K562 (cell line): ENCODE results near the gene HDGFL2. TPM values are rescaled to one million over a fixed set of nuclear protein-coding genes. Genes with fewer than 3 reads are reported as not detected.
A peak's percentile ranks its signal among the peaks of the same experiment; 100 is the strongest.

Experiments used
- ASH1L ChIP-seq: fragments of 450-650 bp; IDR thresholded peaks from 2 replicates; pipeline ENCODE4 v1.6.1; 2018; ENCODE audit warnings: borderline replicate concordance, mild to moderate bottlenecking, low read depth; ENCODE audit not compliant: partially characterized antibody
- ATF7 ChIP-seq: fragments of 450-650 bp; IDR thresholded peaks from 2 replicates; pipeline ENCODE4 v1.7.1; 2014; ENCODE audit warnings: mild to moderate bottlenecking, moderate library complexity
- CBFA2T3 ChIP-seq: fragments of 450-650 bp; IDR thresholded peaks from 2 replicates; pipeline ENCODE4 v1.6.1; 2017
- CHD2 ChIP-seq: IDR thresholded peaks from 2 replicates; pipeline ENCODE4 v1.6.1; 2011; ENCODE audit warnings: low read depth, low read length
- EGR1 ChIP-seq: fragments of 450-650 bp; conservative IDR thresholded peaks from 2 replicates; pipeline ENCODE4 v1.6.1; 2017; ENCODE audit warnings: mild to moderate bottlenecking
- EP300 ChIP-seq: IDR thresholded peaks from 2 replicates; pipeline ENCODE4 v1.6.1; 2012; ENCODE audit warnings: low read length, improper control_type of control experiment
- ETV6 ChIP-seq, 3 experiments: fragments of 150-350 bp in 1 of 3; sonication (generic) in 1 of 3; formaldehyde crosslinking in 1 of 3; IDR thresholded peaks; 2 replicates each; pipeline versions ENCODE4 v1.6.1 to v1.8.0; 2014 to 2022; ENCODE audit warnings: borderline replicate concordance in 2 of 3, low read depth in 2 of 3, antibody characterized with exemption in 1 of 3, low read length in 1 of 3, mild to moderate bottlenecking in 1 of 3, missing genetic modification reagents in 1 of 3
- HDAC2 ChIP-seq: fragments of 450-650 bp; IDR thresholded peaks from 2 replicates; pipeline ENCODE4 v1.6.1; 2016; ENCODE audit warnings: mild to moderate bottlenecking
- KLF13 ChIP-seq: fragments of 450-650 bp; IDR thresholded peaks from 2 replicates; pipeline ENCODE4 v1.6.1; 2016; ENCODE audit warnings: missing genetic modification characterization, low read depth, mild to moderate bottlenecking, missing compliant biosample characterization, moderate library complexity, borderline replicate concordance
- LEF1 ChIP-seq: fragments of 450-650 bp; IDR thresholded peaks from 2 replicates; pipeline ENCODE4 v1.6.1; 2016; ENCODE audit warnings: mild to moderate bottlenecking
- MYC ChIP-seq, 2 experiments: fragments of 250-450 bp in 1 of 2; sonication (Bioruptor Pico) in 1 of 2; IDR thresholded peaks; 2 replicates each; pipeline versions ENCODE4 v1.5.1 to v1.6.1; 2012 to 2021; ENCODE audit warnings: low read depth in 2 of 2, borderline replicate concordance in 1 of 2, improper control_type of control experiment in 1 of 2, low read length in 1 of 2, mild to moderate bottlenecking in 1 of 2, moderate library complexity in 1 of 2
- NCOA1 ChIP-seq: fragments of 450-650 bp; IDR thresholded peaks from 2 replicates; pipeline ENCODE4 v1.6.1; 2016; ENCODE audit warnings: low read depth
- NR2C1 ChIP-seq, 2 experiments: fragments of 450-650 bp; IDR thresholded peaks; 2 replicates each; pipeline ENCODE4 v1.6.1; 2017; ENCODE audit warnings: mild to moderate bottlenecking in 2 of 2, antibody characterized with exemption in 1 of 2, inconsistent platforms in 1 of 2, missing compliant biosample characterization in 1 of 2, missing genetic modification characterization in 1 of 2
- PHF20 ChIP-seq: fragments of 450-650 bp; IDR thresholded peaks from 2 replicates; pipeline ENCODE4 v1.6.1; 2018; ENCODE audit not compliant: partially characterized antibody
- POLR2A ChIP-seq: fragments of 450-650 bp; conservative IDR thresholded peaks from 2 replicates; pipeline ENCODE4 v1.6.1; 2016
- RBBP5 ChIP-seq: fragments of 200-600 bp; sonication (generic); IDR thresholded peaks from 2 replicates; pipeline ENCODE4 v1.6.1; 2012; ENCODE audit warnings: borderline replicate concordance, mild to moderate bottlenecking, low read length, control low read depth, inconsistent platforms; ENCODE audit not compliant: insufficient read depth, poor library complexity, severe bottlenecking
- SMAD4 ChIP-seq: fragments of 250-450 bp; sonication (Bioruptor Pico); conservative IDR thresholded peaks from 2 replicates; pipeline ENCODE4 v1.8.0; 2021; ENCODE audit warnings: inconsistent platforms, mild to moderate bottlenecking, moderate library complexity
- SMC3 ChIP-seq: conservative IDR thresholded peaks from 2 replicates; pipeline ENCODE4 v1.6.1; 2011; ENCODE audit warnings: low read depth, low read length, improper control_type of control experiment; ENCODE audit not compliant: insufficient read depth
- TAF7 ChIP-seq: fragments of 450-650 bp; IDR thresholded peaks from 2 replicates; pipeline ENCODE4 v1.6.1; 2016; ENCODE audit warnings: missing genetic modification characterization, missing compliant biosample characterization
- TFAM ChIP-seq: fragments of 250-450 bp; sonication (Bioruptor Pico); conservative IDR thresholded peaks from 2 replicates; pipeline ENCODE4 v1.5.0; 2021; ENCODE audit warnings: mild to moderate bottlenecking, moderate library complexity
- ZEB2 ChIP-seq: fragments of 450-650 bp; IDR thresholded peaks from 2 replicates; pipeline ENCODE4 v1.6.1; 2016
- polyA plus RNA-seq, 8 experiments: library from polyadenylated mRNA; depleted of rRNA in 4 of 8; stranded (reverse) in 5 of 8; unstranded in 3 of 8; fragments of >200 nt; fragmentation: Nextera tagmentation in 2 of 8; fragmentation: Illumina TruSeq in 1 of 8; extraction: Ambion mirVana in 2 of 8; extraction: Trizol in 1 of 8; gene quantifications; 2 replicates each; pipeline versions ENCODE4 v1.2.1 to v1.2.3, GENCODE V29; 2011 to 2014; ENCODE audit warnings: inconsistent platforms in 1 of 8, missing spikeins in 1 of 8
- total RNA-seq, 7 experiments: library from RNA; depleted of rRNA in 6 of 7; stranded (reverse); fragments of >200 nt in 6 of 7; fragmentation: Illumina TruSeq in 2 of 7; extraction: Trizol in 2 of 7; gene quantifications; 2 replicates each; pipeline versions ENCODE4 v1.2.1 to v1.2.3, GENCODE V29; 2011 to 2021; ENCODE audit warnings: low replicate concordance in 1 of 7
- TF ChIP-seq, protein P1 (sequence below): fragments of 450-650 bp; IDR thresholded peaks from 2 replicates; pipeline ENCODE4 v1.6.1; 2017; ENCODE audit warnings: antibody characterized with exemption, mild to moderate bottlenecking

Gene HDGFL2
- total and polyA plus RNA-seq, 9 of the 15 experiments (the other 6 are each of a cell fraction or from before 2014, with no cell fraction given), result 0.13 to 61.7 (median 16.0) TPM

DNA sequence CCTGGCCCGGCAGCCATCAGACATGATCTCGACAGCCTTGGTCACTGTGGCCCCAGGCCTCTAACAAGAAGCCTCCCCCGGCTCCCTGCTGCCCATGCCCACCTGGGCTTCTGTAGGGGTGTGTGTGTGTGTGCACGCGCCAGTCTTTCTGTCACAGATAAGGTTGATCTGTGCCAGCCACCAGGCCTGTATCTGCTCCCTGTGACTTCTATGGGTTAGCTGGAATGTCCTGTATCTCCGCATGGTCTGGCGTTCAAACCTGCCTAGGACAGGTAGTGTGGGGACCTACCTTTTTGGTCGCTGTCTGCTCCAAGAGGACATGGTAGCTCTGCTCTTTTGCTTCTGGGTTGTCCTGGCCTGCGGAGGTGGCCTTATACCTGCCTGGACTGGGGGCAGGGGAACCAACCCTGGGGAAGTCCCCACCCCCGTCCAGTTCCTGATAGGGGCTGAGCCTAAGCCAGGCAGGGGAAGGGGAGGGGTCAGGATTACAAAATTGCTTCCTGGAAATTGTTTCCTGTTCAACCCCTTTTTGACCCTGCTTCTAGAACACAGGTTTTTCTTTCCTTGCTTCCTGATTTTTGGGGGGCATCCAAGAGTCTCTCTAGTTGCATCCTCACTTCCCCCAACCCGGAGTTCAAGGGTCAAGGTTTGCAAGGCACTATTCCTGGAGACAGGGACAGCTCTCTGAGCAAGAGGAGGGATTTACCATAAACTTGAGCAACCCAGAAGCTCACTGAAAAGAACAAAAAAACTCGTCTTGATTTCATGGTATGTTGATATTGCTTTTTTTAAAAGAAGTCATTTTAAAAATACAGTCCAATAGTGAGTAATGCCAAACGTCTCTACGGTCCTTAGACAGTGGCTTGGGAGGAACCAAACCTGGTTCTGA, 67.8 kb downstream of the HDGFL2 start, which contains the start of gene LRG1 (continued):
- TF ChIP-seq SMC3 (no peak), CHD2 (peak; percentile 45; the same call in 1 of the 2 replicates), NCOA1 (no peak; the same call in 1 of the 2 replicates), POLR2A (peak; percentile 87), EP300 (peak; percentile 64), MYC (IDR thresholded peaks at IDR 0.05; ENCODE audit: low read depth, low read length) (0 out of 2 replicates have a peak, but pooled peaks have one; percentile 14), MYC (CRISPR knock-in tag; IDR thresholded peaks at IDR 0.05; ENCODE audit: borderline replicate concordance, low read depth) (no peak), RBBP5 (peak; percentile 49), KLF13 (tag) (no peak), ASH1L (peak; percentile 45), HDAC2 (0 out of 2 replicates have a peak, but pooled peaks have one; percentile 24), NR2C1 (IDR thresholded peaks at IDR 0.05) (peak; percentile 91), NR2C1 (tag; IDR thresholded peaks at IDR 0.05) (peak; percentile 94), LEF1 (peak; percentile 31; the same call in 1 of the 2 replicates), TAF7 (no peak), EGR1 (peak; percentile 86), TFAM (CRISPR knock-in tag) (no peak), PHF20 (peak; percentile 36), ATF7 (peak; percentile 40; the same call in 1 of the 2 replicates), ZEB2 (peak; percentile 68; the same call in 1 of the 2 replicates), SMAD4 (CRISPR knock-in tag) (no peak), ETV6 (IDR thresholded peaks at IDR 0.05; ENCODE audit: borderline replicate concordance in 1 of 2, low read depth in 2 of 2, low read length in 1 of 2) (peak; percentile 85 to 91; a peak in 3 of 4 replicates), ETV6 (CRISPR knock-in tag; IDR thresholded peaks at IDR 0.05; ENCODE audit: borderline replicate concordance) (no peak), CBFA2T3 (peak; percentile 64)
- TF ChIP-seq, protein P1, sequence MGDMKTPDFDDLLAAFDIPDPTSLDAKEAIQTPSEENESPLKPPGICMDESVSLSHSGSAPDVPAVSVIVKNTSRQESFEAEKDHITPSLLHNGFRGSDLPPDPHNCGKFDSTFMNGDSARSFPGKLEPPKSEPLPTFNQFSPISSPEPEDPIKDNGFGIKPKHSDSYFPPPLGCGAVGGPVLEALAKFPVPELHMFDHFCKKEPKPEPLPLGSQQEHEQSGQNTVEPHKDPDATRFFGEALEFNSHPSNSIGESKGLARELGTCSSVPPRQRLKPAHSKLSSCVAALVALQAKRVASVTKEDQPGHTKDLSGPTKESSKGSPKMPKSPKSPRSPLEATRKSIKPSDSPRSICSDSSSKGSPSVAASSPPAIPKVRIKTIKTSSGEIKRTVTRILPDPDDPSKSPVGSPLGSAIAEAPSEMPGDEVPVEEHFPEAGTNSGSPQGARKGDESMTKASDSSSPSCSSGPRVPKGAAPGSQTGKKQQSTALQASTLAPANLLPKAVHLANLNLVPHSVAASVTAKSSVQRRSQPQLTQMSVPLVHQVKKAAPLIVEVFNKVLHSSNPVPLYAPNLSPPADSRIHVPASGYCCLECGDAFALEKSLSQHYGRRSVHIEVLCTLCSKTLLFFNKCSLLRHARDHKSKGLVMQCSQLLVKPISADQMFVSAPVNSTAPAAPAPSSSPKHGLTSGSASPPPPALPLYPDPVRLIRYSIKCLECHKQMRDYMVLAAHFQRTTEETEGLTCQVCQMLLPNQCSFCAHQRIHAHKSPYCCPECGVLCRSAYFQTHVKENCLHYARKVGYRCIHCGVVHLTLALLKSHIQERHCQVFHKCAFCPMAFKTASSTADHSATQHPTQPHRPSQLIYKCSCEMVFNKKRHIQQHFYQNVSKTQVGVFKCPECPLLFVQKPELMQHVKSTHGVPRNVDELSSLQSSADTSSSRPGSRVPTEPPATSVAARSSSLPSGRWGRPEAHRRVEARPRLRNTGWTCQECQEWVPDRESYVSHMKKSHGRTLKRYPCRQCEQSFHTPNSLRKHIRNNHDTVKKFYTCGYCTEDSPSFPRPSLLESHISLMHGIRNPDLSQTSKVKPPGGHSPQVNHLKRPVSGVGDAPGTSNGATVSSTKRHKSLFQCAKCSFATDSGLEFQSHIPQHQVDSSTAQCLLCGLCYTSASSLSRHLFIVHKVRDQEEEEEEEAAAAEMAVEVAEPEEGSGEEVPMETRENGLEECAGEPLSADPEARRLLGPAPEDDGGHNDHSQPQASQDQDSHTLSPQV, result peak; percentile 47; the same call in 1 of the 2 replicates
- TF ChIP-seq, all 486 proteins: peak for 91
